Measurements from ENCODE around the gene MYO18A.

The MYO18A gene

GRCh38 chr17:29140051-29140621 lies 40.1 kb downstream of the MYO18A start:
- peak; percentile 63 for DNase-seq (ENCODE audit: low read depth)

GRCh38 chr17:29138971-29139691 lies 41.1 kb downstream of the MYO18A start:
- no peak for DNase-seq (ENCODE audit: low read depth)
- H3K4me3 ChIP-seq (ENCODE audit: low read length), result peak overlapping the region; percentile 66

More at GRCh38 chr17:29140051-29140621, 40.1 kb downstream of the MYO18A start:
- no peak for TF ChIP-seq CTCF (conservative IDR thresholded peaks at IDR 0.05; ENCODE audit: low read length)
- peak overlapping the region; percentile 66 for H3K4me3 ChIP-seq (ENCODE audit: low read length)

GRCh38 chr17:29138184-29138955 lies 41.8 kb downstream of the MYO18A start:
- no peak for DNase-seq (ENCODE audit: low read depth)
- TF ChIP-seq CTCF (conservative IDR thresholded peaks at IDR 0.05; ENCODE audit: low read length), result no peak
- H3K4me3 ChIP-seq (ENCODE audit: low read length), result peak overlapping the region; percentile 66

More at GRCh38 chr17:29138971-29139691, 41.1 kb downstream of the MYO18A start:
- no peak for TF ChIP-seq CTCF (conservative IDR thresholded peaks at IDR 0.05; ENCODE audit: low read length)

GRCh38 chr17:29136998-29137730 lies 43.0 kb downstream of the MYO18A start:
- no peak for TF ChIP-seq CTCF (conservative IDR thresholded peaks at IDR 0.05; ENCODE audit: low read length)
- no peak overlapping the region for H3K4me3 ChIP-seq (ENCODE audit: low read length)
- peak; percentile 51 for DNase-seq (ENCODE audit: low read depth)

GRCh38 chr17:29135464-29135863 lies 44.7 kb downstream of the MYO18A start:
- no peak for DNase-seq (ENCODE audit: low read depth)
- no peak for TF ChIP-seq CTCF (conservative IDR thresholded peaks at IDR 0.05; ENCODE audit: low read length)
- H3K4me3 ChIP-seq (ENCODE audit: low read length), result no peak overlapping the region

GRCh38 chr17:29133121-29133713 lies 47.0 kb downstream of the MYO18A start:
- DNase-seq (ENCODE audit: low read depth), result peak; percentile 77
- no peak overlapping the region; the same call in 1 of the 2 replicates for H3K4me3 ChIP-seq (ENCODE audit: low read length)

More at GRCh38 chr17:29133121-29133713, 47.0 kb downstream of the MYO18A start:
- no peak for TF ChIP-seq CTCF (conservative IDR thresholded peaks at IDR 0.05; ENCODE audit: low read length)

Data from AG10803 (cell line).